HUDEP-2 (cell line): ENCODE measurements around the gene ZNF358.

Experiments used
- DNase-seq, 76 experiments: peaks; one replicate each; lab custom pipeline; 2025; ENCODE audit not compliant: unreplicated experiment in 76 of 76; lab: John Stamatoyannopoulos, UW

Gene ZNF358

GRCh38 chr19:7488736-7489353 lies 27.1 kb upstream of the ZNF358 start, which contains the start of gene PEX11G:
Gene PEX11G, minus strand, starts transcription at chr19:7489035. Its CDS starts 25 bp downstream, at chr19:7489010.
- peak in 75 of 76 experiments; percentile 27 to 95 (median 84) for DNase-seq

GRCh38 chr19:7489609-7490044 lies 26.3 kb upstream of the ZNF358 start:
- no peak for DNase-seq

DNA sequence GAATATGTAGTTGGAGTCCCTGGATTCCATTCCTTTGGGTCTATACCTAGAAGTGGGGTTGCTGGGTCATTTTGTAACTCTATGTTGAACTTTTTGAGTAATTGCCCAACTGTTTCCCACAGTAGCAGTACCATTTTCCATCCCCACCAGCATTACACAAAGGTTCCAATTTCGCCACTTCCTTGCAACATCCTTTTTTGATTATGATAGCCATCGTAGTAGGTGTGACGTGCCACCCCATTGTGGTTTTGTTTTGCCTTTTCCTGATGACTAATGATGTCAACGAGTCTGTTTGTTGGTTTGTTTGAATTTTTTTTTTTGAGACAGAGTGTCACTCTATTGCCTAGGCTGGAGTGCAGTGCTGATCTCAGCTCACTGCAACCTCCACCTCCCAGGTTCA lies 23.8 kb upstream of the ZNF358 start:
- peak in 1 of 76 experiments; percentile 12 for DNase-seq

DNA sequence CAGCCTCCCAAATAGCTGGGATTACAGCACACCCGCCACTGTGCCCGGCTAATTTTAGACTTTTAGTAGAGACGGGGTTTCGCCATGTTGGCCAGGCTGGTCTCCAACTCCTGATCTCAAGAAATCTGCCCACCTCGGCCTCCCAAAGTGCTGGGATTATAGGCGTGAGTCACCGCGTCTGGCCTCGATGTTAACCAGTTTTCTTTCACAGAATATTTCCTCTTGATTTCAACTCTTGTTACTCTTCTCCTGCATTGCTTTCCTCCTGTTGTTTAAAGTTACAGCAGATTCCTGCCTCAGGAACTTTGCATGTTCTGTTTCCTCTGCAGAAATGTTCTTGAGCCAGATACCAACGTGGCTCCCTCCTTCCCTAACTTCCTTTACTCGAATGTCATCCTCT lies 23.3 kb upstream of the ZNF358 start:
- no peak for DNase-seq

DNA sequence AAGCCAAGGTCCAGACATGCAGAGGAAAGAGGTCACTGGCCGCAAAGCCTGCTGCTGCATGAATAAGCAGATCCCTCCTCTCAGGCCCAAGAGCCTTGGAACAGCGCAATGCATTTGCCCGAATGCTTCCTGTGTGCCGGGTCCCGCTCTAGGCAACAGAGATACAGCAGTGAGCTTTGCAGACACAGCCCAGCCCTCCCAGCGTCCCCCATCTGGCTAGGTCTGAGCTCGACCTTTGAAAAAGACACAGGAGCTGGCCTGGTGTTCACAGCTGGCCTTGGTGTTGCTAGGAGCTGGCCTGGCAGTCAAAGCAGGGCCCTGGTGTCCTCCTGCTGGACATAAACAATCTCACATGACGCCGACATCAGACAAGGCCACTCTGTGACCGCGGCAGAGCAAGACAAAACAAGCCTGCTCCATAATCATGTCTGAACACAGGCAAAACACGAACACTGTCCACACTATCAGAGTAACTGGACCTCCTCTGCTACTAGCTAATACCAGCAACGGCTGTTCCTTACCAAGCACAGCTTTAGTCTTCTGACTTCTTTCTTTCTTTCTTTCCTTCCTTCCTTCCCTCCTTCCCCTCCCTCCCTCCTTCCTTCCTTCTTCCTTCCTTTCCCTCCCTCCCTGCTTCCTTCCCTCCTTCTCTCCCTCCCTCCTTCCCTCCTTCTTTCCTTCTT lies 21.3 kb upstream of the ZNF358 start:
- DNase-seq: no peak

GRCh38 chr19:7497292-7497691 lies 18.6 kb upstream of the ZNF358 start:
- peak in 25 of 76 experiments; percentile 13 to 55 (median 25) for DNase-seq

DNA sequence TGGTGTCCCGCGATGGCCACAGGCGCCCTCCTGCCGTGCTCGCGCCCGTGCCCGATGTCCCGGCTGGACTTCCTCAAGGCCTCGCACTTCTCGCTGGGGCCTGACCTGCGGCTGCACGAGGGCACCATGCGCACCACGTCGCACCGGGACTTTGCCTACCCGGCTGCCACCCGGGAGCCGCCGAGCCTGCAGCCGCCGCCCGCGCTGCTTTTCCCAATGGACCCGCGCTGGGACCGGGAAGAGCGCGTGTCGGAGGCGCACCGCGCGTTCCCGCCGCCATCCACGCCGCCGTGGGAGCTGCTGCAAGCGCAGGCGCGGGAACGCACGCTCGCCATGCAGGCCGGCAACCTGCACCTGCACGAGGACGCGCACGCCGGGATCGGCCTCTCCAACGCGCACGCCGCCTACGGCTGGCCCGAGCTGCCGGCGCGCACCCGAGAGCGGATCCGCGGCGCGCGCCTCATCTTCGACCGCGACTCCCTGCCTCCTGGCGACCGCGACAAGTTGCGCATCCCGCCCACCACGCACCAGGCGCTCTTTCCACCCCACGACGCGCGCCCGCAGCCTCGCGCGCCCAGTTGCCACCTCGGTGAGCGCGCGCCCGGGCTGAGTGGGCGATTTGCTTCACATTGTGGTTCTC lies 15.0 kb upstream of the ZNF358 start:
- peak in 63 of 76 experiments; percentile 26 to 88 (median 75) for DNase-seq

DNA sequence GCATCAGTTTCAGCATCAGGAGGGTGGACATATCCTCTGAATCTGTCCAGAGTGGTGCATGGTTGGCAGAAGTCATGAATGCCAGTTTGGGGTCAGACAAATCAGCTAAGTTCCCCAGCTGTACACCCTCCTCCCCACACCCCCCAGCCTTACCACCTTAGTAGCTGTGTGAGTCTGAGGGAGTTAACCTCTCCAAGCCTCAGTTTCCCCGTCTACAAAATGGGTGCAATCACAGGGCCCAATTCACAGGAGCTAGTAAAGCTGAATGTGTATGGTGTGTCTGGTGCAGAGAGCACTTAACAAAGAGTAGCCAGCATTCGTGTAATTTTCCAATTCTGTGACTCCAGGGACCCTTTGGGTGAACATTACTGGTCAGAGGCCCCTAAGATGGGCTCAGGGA lies 13.4 kb upstream of the ZNF358 start:
- no peak for DNase-seq

- peak in 65 of 76 experiments; percentile 26 to 85 (median 58) for DNase-seq
Observed at GRCh38 chr19:7504684-7505083, 11.2 kb upstream of the ZNF358 start.

GRCh38 chr19:7505288-7505681 lies 10.6 kb upstream of the ZNF358 start:
- DNase-seq: peak in 3 of 76 experiments; percentile 71 to 82 (median 72)

GRCh38 chr19:7505682-7506384 lies 10.1 kb upstream of the ZNF358 start:
- DNase-seq: peak in 71 of 76 experiments; percentile 37 to 97 (median 85)

GRCh38 chr19:7506385-7507328 lies 9.2 kb upstream of the ZNF358 start:
- DNase-seq: peak in 75 of 76 experiments; percentile 68 to 97 (median 92)

DNA sequence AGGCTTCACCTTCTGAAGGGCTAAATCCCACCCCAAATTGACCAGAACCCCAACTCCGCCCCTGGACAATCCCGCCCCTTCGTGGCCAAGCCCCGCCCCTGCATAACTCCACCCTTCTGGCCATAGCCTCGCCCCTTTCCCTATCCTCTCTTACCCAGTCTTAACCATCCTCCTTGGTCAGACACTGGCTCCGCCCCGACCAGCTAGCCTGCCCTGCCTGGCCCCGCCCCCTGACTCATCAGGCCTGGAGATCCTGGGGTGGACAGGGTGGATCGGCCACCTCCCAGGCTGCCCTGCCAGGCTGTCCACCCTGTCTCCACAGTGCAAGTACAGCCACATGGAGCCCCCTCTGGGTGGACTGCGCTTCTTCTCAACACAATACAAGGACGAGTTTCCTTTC lies 8.0 kb upstream of the ZNF358 start:
- peak in 71 of 76 experiments; percentile 40 to 93 (median 80) for DNase-seq

- DNase-seq: peak in 28 of 76 experiments; percentile 5 to 51 (median 21)
Observed at GRCh38 chr19:7509625-7510024, 6.3 kb upstream of the ZNF358 start.

DNA sequence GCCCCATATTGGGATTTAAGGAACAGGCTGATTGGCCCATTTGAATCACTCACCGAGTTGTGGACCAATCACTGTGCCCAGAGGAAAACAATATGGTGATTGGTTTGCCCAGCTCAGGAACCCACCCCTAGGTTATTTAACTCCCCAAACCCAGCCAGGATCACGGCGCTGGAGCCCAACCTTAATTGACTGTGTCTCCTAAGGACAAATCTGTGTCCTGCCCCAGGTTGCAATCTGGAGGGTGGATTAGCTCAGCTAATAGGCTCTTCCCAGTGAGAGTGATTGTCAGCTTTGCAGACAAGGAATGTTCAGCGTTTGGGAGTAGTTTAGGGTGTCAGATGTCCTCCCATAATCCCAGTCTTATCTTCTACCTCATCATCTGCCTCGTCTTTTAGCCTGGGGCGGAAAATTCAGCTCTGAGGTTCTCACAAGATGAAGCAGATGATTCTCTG lies 3.5 kb upstream of the ZNF358 start:
- DNase-seq: no peak

DNA sequence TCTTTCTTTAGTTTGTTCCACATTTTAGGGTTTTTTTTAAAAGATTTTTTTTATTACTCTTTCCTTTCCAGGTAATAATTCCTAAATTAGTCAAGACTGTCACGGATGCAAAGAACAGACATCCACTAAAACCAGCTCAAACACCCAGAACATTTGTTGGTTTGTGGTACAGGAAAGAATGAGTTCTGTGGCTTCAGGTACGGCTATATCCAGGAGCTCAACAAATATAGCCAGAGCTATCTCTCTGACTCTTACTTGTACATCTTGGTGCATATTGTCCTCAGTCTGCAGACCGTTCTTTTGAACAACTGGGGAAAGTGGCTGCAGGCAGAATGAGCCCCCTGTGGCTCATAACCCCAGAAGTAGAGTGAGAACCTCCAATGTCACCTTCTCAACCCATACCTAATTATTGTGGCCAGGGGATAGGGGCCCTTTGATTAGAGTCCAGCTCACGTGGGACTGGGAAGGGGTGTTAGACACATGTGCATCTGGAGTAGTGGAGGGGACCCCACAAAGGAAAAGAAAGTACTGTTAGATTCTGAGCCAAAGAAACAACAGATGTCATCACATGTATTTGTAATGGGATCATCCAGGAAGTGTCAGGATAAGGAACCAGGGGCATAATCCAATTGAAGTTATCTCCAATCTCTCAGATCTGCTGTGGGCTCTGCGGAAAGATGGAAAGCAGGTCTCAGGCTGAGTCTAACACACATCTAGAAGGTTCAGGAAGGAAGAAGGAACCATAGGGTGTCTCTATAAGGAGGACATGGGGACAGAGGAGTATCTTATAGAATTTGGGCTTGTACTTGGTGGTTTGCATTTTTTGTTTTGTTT lies 1.9 kb upstream of the ZNF358 start:
- no peak for DNase-seq

- no peak for DNase-seq
Observed at GRCh38 chr19:7515110-7515644, 726 bp upstream of the ZNF358 start.

DNA sequence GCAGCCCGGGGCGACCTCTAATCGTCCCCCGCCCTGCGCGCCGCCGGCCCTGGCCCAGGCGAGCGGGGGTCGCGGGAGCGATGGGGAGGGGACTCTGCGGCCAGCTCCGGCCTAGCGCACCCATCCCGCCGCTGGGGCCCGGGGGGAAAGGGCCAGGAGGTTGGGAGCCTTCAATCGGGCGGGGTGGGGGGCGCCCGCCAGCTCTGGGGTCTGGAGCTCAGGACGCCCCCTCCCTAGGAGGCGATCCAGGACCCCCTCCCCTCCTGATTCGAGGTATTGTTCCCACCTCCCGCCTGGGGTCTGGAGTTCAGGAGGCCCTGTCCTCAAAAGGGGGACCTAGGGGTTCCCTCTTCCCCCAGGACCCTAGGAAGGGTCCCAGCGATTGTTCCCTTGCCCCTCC lies 430 bp downstream of the ZNF358 start:
- no peak for DNase-seq

GRCh38 chr19:7516878-7517277 lies 975 bp downstream of the ZNF358 start:
- no peak for DNase-seq
